GM12878 (cell line): ENCODE results near the gene LRBA. TPM values are rescaled to one million over a fixed set of nuclear protein-coding genes. Genes with fewer than 3 reads are reported as not detected.

ENCODE experiments used
- ATAC-seq: fragments of 200-7000 bp; cut with Tn5 transposase; 3 replicates; pipeline ENCODE4 v1.9.1; 2020; ENCODE audit warnings: mild to moderate bottlenecking, moderate library complexity
- BruUV-seq: library from RNA; stranded (reverse); fragments of 400-500 nt; replicated peaks from 2 replicates; lab custom pipeline; 2021; lab: Mats Ljungman, UMichigan
- CTCF ChIA-PET: fragments of 300-600 bp; sonication (Branson Sonifier 250); formaldehyde crosslinking; extraction: SDS; loops from one replicate; lab custom pipeline; 2021; ENCODE audit warnings: inconsistent platforms; lab: Yijun Ruan, JAX
- POLR2A ChIA-PET: fragments of 350-600 bp; formaldehyde crosslinking; extraction: SDS; loops from one replicate; lab custom pipeline; 2021; ENCODE audit warnings: inconsistent platforms; lab: Charles Lee
- RAD21 ChIA-PET: fragments of 300-600 bp; sonication (Branson Sonifier 250); formaldehyde crosslinking; loops from one replicate; lab custom pipeline; 2023; ENCODE audit warnings: antibody characterized with exemption; ENCODE audit not compliant: unreplicated experiment; lab: Charles Lee
- SMC1A ChIA-PET: fragments of 300-600 bp; sonication (Branson Sonifier 250); formaldehyde crosslinking; loops from one replicate; lab custom pipeline; 2023; ENCODE audit not compliant: unreplicated experiment, uncharacterized antibody; lab: Charles Lee
- DNase-seq: peaks from one replicate; pipeline ENCODE4 v3.0.0-alpha.2; 2011; ENCODE audit warnings: low read depth, low spot score
- FAIRE-seq: peaks from 3 replicates; lab custom pipeline; 2011; peaks lifted over from hg19 to GRCh38; lab: Jason Lieb, UNC
- H2AFZ ChIP-seq: 2 replicates; pipeline ENCODE4 v1.6.0; 2011; ENCODE audit warnings: low read depth, low read length, control low read depth; ENCODE audit not compliant: control insufficient read depth
- H3K27ac ChIP-seq: 2 replicates; pipeline ENCODE4 v1.5.1; 2011; ENCODE audit warnings: control low read depth; ENCODE audit not compliant: control insufficient read depth, insufficient read depth
- H3K27me3 ChIP-seq, 2 experiments: replicated peaks in 1 of 2; 2 replicates each; pipeline versions ENCODE4 v1.6.0 to v1.6.1; 2011; ENCODE audit warnings: low read length in 1 of 2; ENCODE audit not compliant: control insufficient read depth in 2 of 2, insufficient read depth in 2 of 2
- H3K36me3 ChIP-seq, 2 experiments: 2 replicates each; pipeline ENCODE4 v1.5.1; 2011; ENCODE audit warnings: low read length in 1 of 2; ENCODE audit not compliant: control insufficient read depth in 2 of 2, insufficient read depth in 2 of 2
- H3K4me1 ChIP-seq: 2 replicates; pipeline ENCODE4 v1.6.1; 2011; ENCODE audit warnings: mild to moderate bottlenecking, low read length, moderate library complexity, mixed read lengths; ENCODE audit not compliant: control insufficient read depth, insufficient read depth
- H3K4me2 ChIP-seq: 2 replicates; pipeline ENCODE4 v1.6.0; 2011; ENCODE audit warnings: control low read depth; ENCODE audit not compliant: control insufficient read depth, insufficient read depth
- H3K4me3 ChIP-seq: fragments of 200-600 bp; sonication (generic); 2 replicates; pipeline ENCODE4 v1.5.1; 2016
- H3K79me2 ChIP-seq: 2 replicates; pipeline ENCODE4 v1.6.0; 2011; ENCODE audit warnings: low read length; ENCODE audit not compliant: control insufficient read depth, insufficient read depth
- H3K9ac ChIP-seq: 2 replicates; pipeline ENCODE4 v1.8.0; 2011; ENCODE audit warnings: low read length, control low read depth, mixed read lengths; ENCODE audit not compliant: control insufficient read depth, insufficient read depth
- H3K9me3 ChIP-seq: replicated peaks from 3 replicates; pipeline ENCODE4 v1.5.1; 2011; ENCODE audit warnings: mild to moderate bottlenecking, low read length; ENCODE audit not compliant: control insufficient read depth, insufficient read depth
- H4K20me1 ChIP-seq: 2 replicates; pipeline ENCODE4 v1.6.0; 2011; ENCODE audit not compliant: control insufficient read depth, insufficient read depth
- ATF2 ChIP-seq: IDR thresholded peaks from 2 replicates; pipeline ENCODE4 v1.6.1; 2012; ENCODE audit warnings: low read length, inconsistent platforms
- ATF7 ChIP-seq: fragments of 450-650 bp; IDR thresholded peaks from 2 replicates; pipeline ENCODE4 v1.6.1; 2016; ENCODE audit warnings: low read depth, mild to moderate bottlenecking
- E4F1 ChIP-seq: fragments of 450-650 bp; IDR thresholded peaks from 2 replicates; pipeline ENCODE4 v1.6.1; 2018; ENCODE audit warnings: borderline replicate concordance, mild to moderate bottlenecking; ENCODE audit not compliant: partially characterized antibody
- EED ChIP-seq: sonication (generic); IDR thresholded peaks from 2 replicates; pipeline ENCODE4 v1.6.1; 2016; ENCODE audit warnings: antibody characterized with exemption, low read depth
- ELK1 ChIP-seq: IDR thresholded peaks from 2 replicates; pipeline ENCODE4 v1.6.1; 2012; ENCODE audit warnings: low read depth, low read length, improper control_type of control experiment
- ESRRA ChIP-seq: IDR thresholded peaks from 2 replicates; pipeline ENCODE4 v1.6.1; 2012; ENCODE audit warnings: mild to moderate bottlenecking, low read length, improper control_type of control experiment
- GABPA ChIP-seq: IDR thresholded peaks from 2 replicates; pipeline ENCODE4 v1.6.1; 2014; ENCODE audit warnings: antibody characterized with exemption, low read depth, mild to moderate bottlenecking, inconsistent platforms
- LARP7 ChIP-seq: fragments of 450-650 bp; IDR thresholded peaks from 2 replicates; pipeline ENCODE4 v1.6.1; 2017; ENCODE audit warnings: mild to moderate bottlenecking
- NFYA ChIP-seq: IDR thresholded peaks from 2 replicates; pipeline ENCODE4 v1.6.1; 2011; ENCODE audit warnings: low read depth, mild to moderate bottlenecking, low read length, improper control_type of control experiment, borderline replicate concordance
- NR2C2 ChIP-seq: IDR thresholded peaks from 2 replicates; pipeline ENCODE4 v1.6.1; 2011; ENCODE audit warnings: borderline replicate concordance, low read depth; ENCODE audit not compliant: control insufficient read depth, insufficient read length
- PAX8 ChIP-seq: fragments of 450-650 bp; IDR thresholded peaks from 2 replicates; pipeline ENCODE4 v1.6.1; 2017; ENCODE audit warnings: mild to moderate bottlenecking, moderate library complexity
- RAD51 ChIP-seq: fragments of 450-650 bp; IDR thresholded peaks from 2 replicates; pipeline ENCODE4 v1.6.1; 2016; ENCODE audit warnings: moderate library complexity, mild to moderate bottlenecking, inconsistent platforms
- SMC3 ChIP-seq: IDR thresholded peaks from 2 replicates; pipeline ENCODE4 v1.6.1; 2011; ENCODE audit warnings: low read length, improper control_type of control experiment, borderline replicate concordance
- SPI1 ChIP-seq: IDR thresholded peaks from 2 replicates; pipeline ENCODE4 v1.6.1; 2011; ENCODE audit warnings: low read depth, mild to moderate bottlenecking, low read length, moderate library complexity, borderline replicate concordance; ENCODE audit not compliant: insufficient read depth
- ZBTB40 ChIP-seq: fragments of 450-650 bp; IDR thresholded peaks from 2 replicates; pipeline ENCODE4 v1.6.1; 2016; ENCODE audit warnings: mild to moderate bottlenecking, moderate library complexity, borderline replicate concordance
- ZNF384 ChIP-seq: IDR thresholded peaks from 2 replicates; pipeline ENCODE4 v1.6.1; 2012; ENCODE audit warnings: low read depth, mild to moderate bottlenecking, low read length, improper control_type of control experiment, borderline replicate concordance
- ZZZ3 ChIP-seq: IDR thresholded peaks from 2 replicates; pipeline ENCODE4 v1.6.1; 2011; ENCODE audit warnings: low read depth; ENCODE audit not compliant: control insufficient read depth, insufficient read length
- in situ Hi-C: fragments of 300-500 bp; cut with MboI; formaldehyde crosslinking; loops from 9 replicates; pipeline ENCODE4 v1.14.3; 2018; ENCODE audit warnings: mixed read lengths
- intact Hi-C: fragments of 100-400 bp; cut with micrococcal nuclease; formaldehyde crosslinking; loops from one replicate; pipeline ENCODE4 v1.14.2; 2022; ENCODE audit not compliant: unreplicated experiment
- polyA plus RNA-seq, 11 experiments: library from polyadenylated mRNA; depleted of rRNA in 4 of 11; unstranded in 6 of 11; stranded (reverse) in 5 of 11; fragments of >200 nt; fragmentation: Nextera tagmentation in 4 of 11; fragmentation: Illumina TruSeq in 1 of 11; extraction: Ambion mirVana in 4 of 11; extraction: Trizol in 1 of 11; gene quantifications; 1 replicate in 1 of 11; 2 replicates in 10 of 11; pipeline versions ENCODE4 v1.2.1 to v1.2.3, GENCODE V29; 2011 to 2016; ENCODE audit warnings: inconsistent platforms in 2 of 11, missing spikeins in 2 of 11, low read depth in 1 of 11
- total RNA-seq, 4 experiments: library from RNA; depleted of rRNA in 3 of 4; stranded (reverse); fragments of >200 nt in 3 of 4; fragmentation: Illumina TruSeq in 1 of 4; extraction: Trizol in 1 of 4; gene quantifications; 2 replicates each; pipeline versions ENCODE4 v1.2.1 to v1.2.3, GENCODE V29; 2013 to 2021

Gene LRBA
- total and polyA plus RNA-seq, 10 of the 15 experiments (the other 5 are each of a cell fraction or from before 2014, with no cell fraction given): 20.3 to 93.4 (median 55.0) TPM

- H3K36me3 ChIP-seq: no peaks in the 10 kb centered on the region
- no peaks in the 10 kb centered on the region for H3K27me3 ChIP-seq
- H3K4me3 ChIP-seq: no peak overlapping the region
- no peaks in the 10 kb centered on the region for H3K9me3 ChIP-seq
- FAIRE-seq (peak; percentile 62), ATAC-seq (no peak), DNase-seq (no peak)
- no peaks in the 10 kb centered on the region for H3K4me1 ChIP-seq
- POLR2A ChIA-PET: no interaction called here
- BruUV-seq: no TSS peak
- intact Hi-C loops: no loop called here
- H4K20me1 ChIP-seq: no peaks in the 10 kb centered on the region
- H3K9ac ChIP-seq: no peak overlapping the region
- TF ChIP-seq GABPA: no peak
- no peak for TF ChIP-seq SPI1
- TF ChIP-seq ZBTB40: no peak
- no peak for TF ChIP-seq LARP7
- TF ChIP-seq ATF7: no peak
- TF ChIP-seq NR2C2: no peak
- no peak for TF ChIP-seq E4F1
- no peak for TF ChIP-seq SMC3
- TF ChIP-seq ATF2: no peak
- no peak for TF ChIP-seq RAD51
- TF ChIP-seq PAX8: no peak
- no peak for TF ChIP-seq ELK1
- TF ChIP-seq ZNF384: no peak
- TF ChIP-seq ZZZ3: no peak
- TF ChIP-seq ESRRA: no peak
- no peak for TF ChIP-seq NFYA
- no peak for TF ChIP-seq EED
- H3K27ac ChIP-seq: no peak overlapping the region
- H3K4me2 ChIP-seq: no peak overlapping the region
- no peak overlapping the region for H2AFZ ChIP-seq
- in situ Hi-C loops: no loop called here
- SMC1A ChIA-PET: interaction anchor here (0.9 to 1.5 kb wide), 4 partner anchors 12 to 77 kb away, joined by 3 to 5 read pairs (median 4); no protein-coding TSS in a partner anchor
- RAD21 ChIA-PET: no interaction called here
- CTCF ChIA-PET: interaction anchor here (1.1 to 1.5 kb wide), 2 partner anchors 11 to 78 kb away, joined by 4 read pairs; no protein-coding TSS in a partner anchor
- H3K79me2 ChIP-seq: no peaks in the 10 kb centered on the region
Measured at GRCh38 chr4:150789864-150790263, 225.2 kb downstream of the LRBA start.
